Endothelial cell of umbilical vein (primary cell): ENCODE data around the gene TMEM239. TPM values are rescaled to one million over a fixed set of nuclear protein-coding genes. Genes with fewer than 3 reads are reported as not detected.

Experiments
- BruUV-seq: library from RNA; stranded (reverse); fragments of 400-500 nt; replicated peaks from 2 replicates; lab custom pipeline; 2021; lab: Mats Ljungman, UMichigan
- CTCF ChIA-PET: fragments of 300-600, 350-600 bp; sonication (Branson Sonifier 250); formaldehyde crosslinking; loops from one replicate; lab custom pipeline; 2021; ENCODE audit warnings: antibody characterized with exemption, inconsistent platforms; lab: Charles Lee
- POLR2A ChIA-PET: fragments of 300-600, 350-600 bp; sonication (Branson Sonifier 250); formaldehyde crosslinking; loops from one replicate; lab custom pipeline; 2021; ENCODE audit warnings: antibody characterized with exemption, inconsistent platforms; lab: Charles Lee
- DNase-seq: peaks from one replicate; pipeline ENCODE4 v3.0.0-alpha.2; 2011; ENCODE audit warnings: low read depth, low spot score
- FAIRE-seq: peaks from 2 replicates; lab custom pipeline; 2011; peaks lifted over from hg19 to GRCh38; lab: Jason Lieb, UNC
- H2AFZ ChIP-seq: 2 replicates; pipeline ENCODE4 v1.6.0; 2012; ENCODE audit warnings: low read depth, low read length, control low read depth, inconsistent platforms
- H3K27ac ChIP-seq: 2 replicates; pipeline ENCODE4 v1.5.1; 2011; ENCODE audit warnings: low read depth, mild to moderate bottlenecking, control low read depth, low read length, moderate library complexity; ENCODE audit not compliant: insufficient read depth
- H3K27me3 ChIP-seq, 2 experiments: 2 replicates each; pipeline versions ENCODE4 v1.6.0 to v1.6.1; 2011; ENCODE audit warnings: low read length in 2 of 2, mixed read lengths in 1 of 2; ENCODE audit not compliant: control insufficient read depth in 2 of 2, insufficient read depth in 2 of 2
- H3K36me3 ChIP-seq, 2 experiments: 2 replicates in 1 of 2; 3 replicates in 1 of 2; pipeline ENCODE4 v1.5.1; 2011; ENCODE audit warnings: low read length in 2 of 2, mild to moderate bottlenecking in 1 of 2, moderate library complexity in 1 of 2; ENCODE audit not compliant: control insufficient read depth in 2 of 2, insufficient read depth in 2 of 2; ENCODE audit errors: extremely low read depth in 1 of 2
- H3K4me1 ChIP-seq: 3 replicates; pipeline ENCODE4 v1.5.1; 2011; ENCODE audit warnings: mild to moderate bottlenecking, low read length; ENCODE audit not compliant: control insufficient read depth, insufficient read depth; ENCODE audit errors: extremely low read depth
- H3K4me2 ChIP-seq: 2 replicates; pipeline ENCODE4 v1.6.1; 2011; ENCODE audit warnings: low read length, control low read depth, mixed read lengths; ENCODE audit not compliant: insufficient read depth
- H3K4me3 ChIP-seq, 3 experiments: fragments of 200-600 bp in 1 of 3; sonication (generic), shearing (Covaris generic) in 1 of 3; replicated peaks in 1 of 3; 2 replicates each; pipeline ENCODE4 v1.5.1; 2011 to 2016; ENCODE audit warnings: control low read depth in 3 of 3, low read length in 3 of 3, mild to moderate bottlenecking in 2 of 3, inconsistent platforms in 1 of 3, low read depth in 1 of 3, moderate library complexity in 1 of 3; ENCODE audit not compliant: insufficient read depth in 1 of 3
- H3K79me2 ChIP-seq: 2 replicates; pipeline ENCODE4 v1.6.0; 2012; ENCODE audit warnings: low read length, inconsistent platforms; ENCODE audit not compliant: control insufficient read depth, insufficient read depth
- H3K9ac ChIP-seq: replicated peaks from 2 replicates; pipeline ENCODE3; 2011; ENCODE audit warnings: low read length, control low read depth; ENCODE audit not compliant: insufficient read depth; ENCODE audit errors: extremely low read depth
- H3K9me1 ChIP-seq: replicated peaks from 3 replicates; pipeline ENCODE4 v1.6.0; 2011; ENCODE audit warnings: mild to moderate bottlenecking, low read length; ENCODE audit not compliant: control insufficient read depth, insufficient read depth; ENCODE audit errors: extremely low read depth
- H3K9me3 ChIP-seq: replicated peaks from 2 replicates; pipeline ENCODE4 v1.5.1; 2012; ENCODE audit warnings: low read length, inconsistent platforms; ENCODE audit not compliant: control insufficient read depth, insufficient read depth
- H4K20me1 ChIP-seq: replicated peaks from 2 replicates; pipeline ENCODE3; 2011; ENCODE audit warnings: mild to moderate bottlenecking, low read length; ENCODE audit not compliant: control insufficient read depth, insufficient read depth; ENCODE audit errors: extremely low read depth
- CTCF ChIP-seq, 2 donors: IDR thresholded peaks; 1 replicate in 1 of 2; 2 replicates in 1 of 2; pipeline ENCODE4 v1.5.1; 2011; ENCODE audit warnings: low read length in 2 of 2, mild to moderate bottlenecking in 2 of 2, moderate library complexity in 2 of 2, control low read depth in 1 of 2, inconsistent platforms in 1 of 2, low read depth in 1 of 2; ENCODE audit not compliant: insufficient read depth in 1 of 2; ENCODE audit errors: extremely low read depth in 1 of 2
- EZH2 ChIP-seq: IDR thresholded peaks from 2 replicates; pipeline ENCODE4 v1.6.1; 2012; ENCODE audit warnings: borderline replicate concordance, low read depth, mild to moderate bottlenecking, moderate library complexity, low read length, inconsistent platforms; ENCODE audit not compliant: severe bottlenecking
- FOS ChIP-seq: IDR thresholded peaks from 2 replicates; pipeline ENCODE4 v1.6.1; 2011; ENCODE audit warnings: mild to moderate bottlenecking, low read length, moderate library complexity, borderline replicate concordance; ENCODE audit not compliant: insufficient read depth
- GATA2 ChIP-seq: IDR thresholded peaks from 2 replicates; pipeline ENCODE4 v1.7.0; 2011; ENCODE audit warnings: low read depth, mild to moderate bottlenecking, moderate library complexity, mixed read lengths, low read length; ENCODE audit not compliant: insufficient read length, insufficient read depth
- JUN ChIP-seq: IDR thresholded peaks from 2 replicates; pipeline ENCODE4 v1.6.1; 2011; ENCODE audit warnings: borderline replicate concordance, low read depth; ENCODE audit not compliant: insufficient read length, insufficient read depth
- MAX ChIP-seq: IDR thresholded peaks from 2 replicates; pipeline ENCODE4 v1.6.1; 2011; ENCODE audit not compliant: insufficient read depth, insufficient read length
- MYC ChIP-seq: IDR thresholded peaks from one replicate; pipeline ENCODE4 v1.6.1; 2011; ENCODE audit warnings: mild to moderate bottlenecking, low read depth, low read length
- POLR2A ChIP-seq: IDR thresholded peaks from 2 replicates; pipeline ENCODE4 v1.6.1; 2012; ENCODE audit warnings: low read depth, mild to moderate bottlenecking, control low read depth, low read length
- POLR2AphosphoS5 ChIP-seq: IDR thresholded peaks from 2 replicates; pipeline ENCODE4 v1.6.1; 2012; ENCODE audit warnings: low read depth, mild to moderate bottlenecking, control low read depth, low read length, moderate library complexity; ENCODE audit not compliant: insufficient read depth
- dilution Hi-C: fragments of 300-500 bp; cut with MboI; formaldehyde crosslinking; loops from one replicate; pipeline ENCODE4 v1.15.0; 2019; ENCODE audit warnings: low sequenced_read_pairs; ENCODE audit not compliant: extremely low pct_ligation_motif_present
- intact Hi-C: fragments of 100-400 bp; cut with micrococcal nuclease; formaldehyde crosslinking; loops from one replicate; pipeline ENCODE4 v1.10.0; 2022
- polyA plus RNA-seq, 4 experiments: library from polyadenylated mRNA; depleted of rRNA in 3 of 4; stranded (reverse) in 3 of 4; unstranded in 1 of 4; fragments of >200 nt; gene quantifications; 2 replicates each; pipeline versions ENCODE4 v1.2.1 to v1.2.3, GENCODE V29; 2011 to 2012; ENCODE audit warnings: missing spikeins in 1 of 4
- total RNA-seq: library from RNA; stranded (reverse); gene quantifications from 2 replicates; pipeline ENCODE4 v1.2.3, GENCODE V29; 2021

TMEM239 gene
- total and polyA plus RNA-seq, 2 donors (not counting 3 experiments of a cell fraction or from before 2014, with no cell fraction given) = not detected

GRCh38 chr20:2851086-2851485 lies 34.9 kb downstream of the TMEM239 start:
- no peak for DNase-seq
- no TSS peak for BruUV-seq
- no peaks in the 10 kb centered on the region for H3K4me1 ChIP-seq
- FAIRE-seq = no peak
- no peaks in the 10 kb centered on the region for H3K9me3 ChIP-seq
- intact Hi-C loops = no loop called here
- no peaks in the 10 kb centered on the region for H3K79me2 ChIP-seq
- TF ChIP-seq FOS = no peak
- no peak for TF ChIP-seq CTCF (IDR thresholded peaks at IDR 0.05; ENCODE audit: extremely low read depth in 1 of 2, insufficient read depth in 1 of 2, low read depth in 1 of 2, low read length in 2 of 2)
- TF ChIP-seq POLR2A = no peak
- no peak for TF ChIP-seq MAX
- TF ChIP-seq GATA2 = no peak
- no peak for TF ChIP-seq POLR2AphosphoS5
- TF ChIP-seq EZH2 = no peak
- no peak for TF ChIP-seq MYC
- TF ChIP-seq JUN = no peak
- H3K27me3 ChIP-seq = no peaks in the 10 kb centered on the region
- no peak overlapping the region for H3K27ac ChIP-seq
- CTCF ChIA-PET = interaction anchor here (0.6 to 5.5 kb wide), 12 partner anchors 7 to 162 kb away, joined by 3 to 171 read pairs (median 6); partner anchors contain the start of genes PCED1A, TMEM239 and VPS16
- H4K20me1 ChIP-seq = no peaks in the 10 kb centered on the region
- no peak overlapping the region for H3K4me2 ChIP-seq
- no peak overlapping the region for H2AFZ ChIP-seq
- H3K4me3 ChIP-seq = no peak overlapping the region
- H3K36me3 ChIP-seq = no peaks in the 10 kb centered on the region
- no peak overlapping the region for H3K9ac ChIP-seq
- dilution Hi-C loops = no loop called here
- H3K9me1 ChIP-seq = no peaks in the 10 kb centered on the region
- POLR2A ChIA-PET = no interaction called here
